HG02970 (cell line): ENCODE data around the gene MB21D2.

Experiments
- ATAC-seq: cut with Tn5 transposase; IDR thresholded peaks from one replicate; pipeline ENCODE4 v1.9.1; 2021; ENCODE audit warnings: mild to moderate bottlenecking, moderate library complexity, moderate number of reproducible peaks; ENCODE audit not compliant: unreplicated experiment, low FRiP score

MB21D2 gene

DNA sequence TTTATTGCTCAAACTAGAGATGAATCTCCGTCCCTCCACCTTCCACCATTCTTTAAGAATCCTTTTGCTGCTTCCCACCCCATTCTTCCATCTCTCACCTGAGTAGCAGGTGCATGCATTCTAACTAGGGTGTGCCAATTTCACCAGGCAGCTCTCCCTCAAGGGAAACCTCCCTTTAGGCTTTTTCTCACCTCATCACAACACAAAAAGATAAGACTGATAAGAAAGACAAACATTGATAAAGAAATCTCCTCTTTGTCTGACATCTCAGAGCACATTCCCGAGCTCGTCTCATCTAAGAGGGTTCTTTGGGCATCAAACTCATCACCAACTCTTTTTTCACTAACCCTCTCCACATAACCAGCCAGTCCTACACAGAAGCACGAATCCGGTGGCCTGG lies 23.0 kb downstream of the MB21D2 start:
- no peak for ATAC-seq

GRCh38 chr3:192892981-192893700 lies 24.5 kb downstream of the MB21D2 start:
- peak; percentile 94 for ATAC-seq

DNA sequence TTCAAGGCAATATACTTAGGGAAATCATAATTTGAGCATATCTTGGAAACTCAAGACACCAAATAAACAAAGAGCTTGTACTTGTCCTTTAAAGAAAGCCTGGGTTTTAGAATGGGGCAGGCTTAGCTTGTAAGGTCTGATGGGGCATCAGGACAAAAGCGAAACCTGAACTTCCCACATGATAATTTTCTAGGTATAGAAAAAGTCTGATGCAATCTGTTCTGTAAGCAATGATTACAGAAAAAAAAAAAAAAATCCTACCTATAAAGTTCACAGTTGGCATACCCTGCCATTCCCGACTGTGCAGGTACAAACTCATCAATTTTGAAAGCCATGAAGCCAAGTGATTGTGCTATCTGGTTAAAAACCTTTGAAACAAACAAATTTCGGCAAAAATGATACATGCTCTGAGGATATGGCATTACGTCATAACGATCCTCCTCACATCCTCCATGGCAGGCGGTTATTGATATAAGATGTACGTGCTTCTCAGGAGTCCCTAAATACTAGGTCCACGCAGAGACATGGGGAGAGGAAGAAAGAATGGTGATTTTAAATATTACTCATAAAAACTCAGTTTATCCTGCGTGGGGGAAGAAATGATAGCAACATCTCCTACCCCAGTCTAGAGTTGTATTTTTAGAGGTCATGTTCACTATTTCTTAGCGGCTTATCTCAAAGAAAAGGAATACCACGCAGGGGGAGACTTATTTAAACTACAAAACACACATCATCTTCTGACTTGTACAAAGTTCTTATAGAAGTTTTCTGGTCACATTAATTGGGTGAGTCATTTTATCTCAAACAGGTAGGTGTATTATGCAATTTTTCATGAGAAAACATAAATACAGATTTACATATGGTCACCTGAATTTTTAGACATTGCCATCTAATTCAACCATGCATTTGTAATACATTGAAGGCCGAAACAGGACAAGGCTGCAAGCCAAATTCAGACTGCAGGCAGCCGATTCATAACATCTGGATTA lies 27.0 kb downstream of the MB21D2 start:
- no peak for ATAC-seq

GRCh38 chr3:192889679-192890078 lies 28.0 kb downstream of the MB21D2 start:
- ATAC-seq = no peak

- ATAC-seq = no peak
Observed at GRCh38 chr3:192888190-192888589, 29.5 kb downstream of the MB21D2 start.

DNA sequence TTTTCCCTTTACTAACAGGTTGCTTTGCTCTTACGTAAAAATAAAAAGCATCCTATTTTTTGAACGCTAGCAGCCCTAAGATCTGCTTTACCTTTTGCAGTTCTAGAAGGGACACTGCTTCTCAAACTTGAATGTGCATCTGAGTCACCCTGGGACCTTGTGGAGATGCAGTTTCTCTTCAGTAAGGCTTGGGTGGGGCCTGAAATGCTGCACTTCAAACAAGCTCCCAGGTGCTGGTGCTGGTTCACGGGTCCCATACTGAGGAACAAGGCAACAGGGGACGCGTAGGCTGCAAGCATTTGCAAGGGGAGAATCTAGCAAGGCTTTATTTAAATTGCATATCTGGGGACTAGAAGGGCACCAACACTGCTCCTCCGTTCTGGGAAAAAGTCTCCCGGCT lies 30.0 kb downstream of the MB21D2 start:
- ATAC-seq = no peak

DNA sequence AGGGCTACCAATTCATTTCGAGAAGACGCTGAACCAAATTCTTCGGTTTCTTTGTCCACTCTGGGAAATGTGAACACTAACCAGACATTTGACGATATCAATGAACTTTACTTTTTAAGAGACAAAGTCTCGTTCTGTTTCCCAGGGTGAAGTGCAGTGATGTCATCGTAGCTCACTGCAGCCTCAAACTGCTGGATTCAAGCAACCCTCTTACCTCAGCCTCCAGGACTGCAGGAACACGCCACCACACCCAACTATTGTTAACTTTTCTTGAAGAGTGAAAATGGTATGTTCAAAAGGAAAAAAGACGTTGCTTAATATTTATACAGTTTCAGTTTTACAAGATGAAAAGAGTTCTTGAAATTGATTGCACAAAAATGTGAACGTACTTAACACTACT lies 30.6 kb downstream of the MB21D2 start:
- no peak for ATAC-seq

GRCh38 chr3:192884777-192885773 lies 32.6 kb downstream of the MB21D2 start:
- no peak for ATAC-seq

- ATAC-seq = no peak
Observed at GRCh38 chr3:192883512-192883911, 34.1 kb downstream of the MB21D2 start.

- no peak for ATAC-seq
Observed at GRCh38 chr3:192881159-192881786, 36.4 kb downstream of the MB21D2 start.

- no peak for ATAC-seq
Observed at GRCh38 chr3:192880313-192880712, 37.3 kb downstream of the MB21D2 start.

GRCh38 chr3:192879346-192880031 lies 38.2 kb downstream of the MB21D2 start:
- ATAC-seq = no peak

DNA sequence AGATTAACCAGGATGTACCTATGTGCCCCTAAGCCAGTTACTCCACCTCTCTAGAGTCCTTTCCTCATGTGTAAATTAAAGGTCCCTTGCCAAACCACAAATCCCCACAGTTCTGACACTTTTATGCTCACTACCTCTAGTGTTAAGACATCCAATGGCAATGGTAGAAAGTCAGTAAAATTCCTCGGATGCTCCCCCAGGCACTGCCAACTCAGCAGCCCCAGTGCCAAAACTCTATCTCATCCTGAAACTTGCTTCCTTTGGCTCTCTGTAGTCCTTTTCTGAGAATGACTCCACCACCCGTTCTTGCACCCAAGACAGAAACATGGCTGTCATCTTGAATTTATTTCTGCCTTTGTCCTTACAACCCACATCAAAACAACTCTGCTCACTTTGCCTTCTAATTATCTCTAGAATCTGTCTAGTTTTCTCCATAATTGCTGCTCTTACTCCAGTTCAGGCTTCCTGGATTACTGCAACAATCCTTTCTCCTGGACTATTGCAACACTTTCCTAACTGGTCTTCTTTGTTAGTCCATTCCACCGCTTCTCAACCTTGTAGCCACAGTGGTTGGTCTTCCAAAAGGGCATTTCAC lies 41.6 kb downstream of the MB21D2 start:
- ATAC-seq = no peak

DNA sequence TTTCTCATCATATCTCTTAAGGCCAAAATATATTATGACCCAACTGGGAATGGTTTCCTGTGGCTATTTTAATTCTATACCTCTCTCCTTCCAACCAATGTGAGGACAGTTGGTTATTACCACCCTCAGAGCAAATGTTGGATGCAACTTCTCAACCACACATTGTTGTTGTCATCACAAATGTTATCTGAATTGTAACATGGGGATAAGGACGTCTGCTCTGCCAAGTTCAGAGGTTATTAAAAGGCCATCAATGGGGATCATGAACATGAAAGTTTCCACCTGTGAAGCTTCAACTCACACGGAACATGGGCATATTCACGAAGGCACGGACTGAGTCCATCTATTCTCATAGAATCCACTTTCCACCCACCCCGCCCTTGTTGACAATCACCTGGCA lies 46.8 kb downstream of the MB21D2 start:
- ATAC-seq = no peak

- ATAC-seq = no peak
Observed at GRCh38 chr3:192869131-192870031, 48.3 kb downstream of the MB21D2 start.

GRCh38 chr3:192867645-192868044 lies 50.0 kb downstream of the MB21D2 start:
- ATAC-seq = no peak

DNA sequence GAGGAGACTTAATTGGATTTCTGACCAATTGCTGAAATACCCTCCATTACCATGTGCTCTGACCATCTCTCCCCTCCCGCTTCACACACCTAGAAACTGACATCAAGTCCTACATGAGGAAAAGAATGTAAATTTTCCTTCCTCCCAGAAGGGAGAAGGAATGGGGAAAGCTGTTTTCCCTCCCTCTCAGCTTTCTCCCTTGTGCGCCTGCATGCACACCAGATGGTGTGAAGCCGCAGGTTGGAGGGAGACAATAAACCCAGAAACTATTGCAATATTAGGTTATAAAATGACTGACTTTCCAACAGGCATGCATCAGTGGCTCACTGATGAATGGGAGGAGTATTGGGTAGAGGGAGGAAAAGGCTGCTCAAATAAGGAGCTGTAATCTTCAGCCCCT lies 50.9 kb downstream of the MB21D2 start:
- ATAC-seq = no peak

DNA sequence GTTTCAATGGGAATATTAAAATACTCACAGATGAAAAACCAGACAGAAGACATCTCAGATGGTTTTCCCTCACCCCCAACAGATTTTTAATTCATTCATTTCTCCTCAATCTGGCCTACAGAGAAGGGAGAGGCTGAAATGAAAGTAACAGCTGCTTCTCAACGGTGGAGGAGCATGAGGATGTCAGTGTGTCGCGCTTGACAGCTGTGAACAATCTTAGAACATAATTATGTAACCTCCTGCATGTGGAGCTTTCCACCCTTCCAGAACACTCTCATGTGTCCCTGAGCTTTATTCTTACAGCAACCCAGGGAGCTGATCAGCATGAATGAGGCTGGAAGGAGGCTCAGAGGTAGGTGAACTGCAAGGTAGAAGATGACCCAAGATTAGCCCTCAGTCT lies 52.7 kb downstream of the MB21D2 start:
- no peak for ATAC-seq
